Left lung (tissue), 10 donors: ENCODE measurements around the gene RAPGEF1. TPM values are rescaled to one million over a fixed set of nuclear protein-coding genes. Genes with fewer than 3 reads are reported as not detected.

Experiments used
- ATAC-seq: fragments of 200-7000 bp; cut with Tn5 transposase; one replicate; pipeline ENCODE4 v1.9.1; 2020; ENCODE audit warnings: moderate library complexity
- DNase-seq, 4 donors: peaks; one replicate each; pipeline ENCODE4 v3.0.0-alpha.2; 2013 to 2020
- H3K27ac ChIP-seq, 2 donors: fragments of 200-600 bp; sonication (generic) in 1 of 2; one replicate each; pipeline versions ENCODE4 v1.5.0 to v1.8.0; 2020 to 2021
- H3K27me3 ChIP-seq, 2 donors: fragments of 200-600 bp; sonication (generic) in 1 of 2; one replicate each; pipeline versions ENCODE4 v1.5.0 to v1.8.0; 2020 to 2021
- H3K36me3 ChIP-seq, 2 donors: fragments of 200-600 bp; sonication (generic) in 1 of 2; one replicate each; pipeline versions ENCODE4 v1.5.0 to v1.8.0; 2020 to 2021
- H3K4me1 ChIP-seq, 2 donors: fragments of 200-600 bp; one replicate each; pipeline ENCODE4 v1.8.0; 2021
- H3K4me3 ChIP-seq, 2 donors: fragments of 200-600 bp; sonication (generic) in 1 of 2; one replicate each; pipeline versions ENCODE4 v1.5.0 to v1.8.0; 2020 to 2021; ENCODE audit warnings: mild to moderate bottlenecking in 1 of 2
- H3K9me3 ChIP-seq, 2 donors: fragments of 200-600 bp; sonication (generic) in 1 of 2; one replicate each; pipeline versions ENCODE4 v1.5.0 to v1.8.0; 2020 to 2021
- intact Hi-C, 2 donors: fragments of 100-400 bp; cut with DNase I; formaldehyde crosslinking; loops; one replicate each; pipeline versions ENCODE4 v1.11.2 to v1.14.2; 2022
- polyA plus RNA-seq, 6 donors: library from polyadenylated mRNA; unstranded; fragments of 120-200 nt; gene quantifications; one replicate each; pipeline ENCODE4 v1.2.1, GENCODE V29; 2013; ENCODE audit not compliant: insufficient read length in 6 of 6
- total RNA-seq, 2 donors: library from RNA; stranded (reverse); fragmentation: NEBNext Ultra II Directional; extraction: Animal tissue kit (Norgen Biotek cat#: 25700); gene quantifications; one replicate each; pipeline ENCODE4 v1.2.1, GENCODE V29; 2021
- TF ChIP-seq, protein P1 (sequence below), 2 donors: fragments of 200-600 bp; sonication (generic) in 1 of 2; IDR thresholded peaks; one replicate each; pipeline versions ENCODE4 v1.5.0 to v1.8.0; 2021; ENCODE audit warnings: antibody characterized with exemption in 2 of 2
- donor health status: DM: no; HTN: yes; CAD: no.
- donor health status: DM: no; HTN: no; CAD: no.

RAPGEF1 gene
- total and polyA plus RNA-seq, 8 donors, result 37.5 to 112 (median 45.6) TPM

DNA sequence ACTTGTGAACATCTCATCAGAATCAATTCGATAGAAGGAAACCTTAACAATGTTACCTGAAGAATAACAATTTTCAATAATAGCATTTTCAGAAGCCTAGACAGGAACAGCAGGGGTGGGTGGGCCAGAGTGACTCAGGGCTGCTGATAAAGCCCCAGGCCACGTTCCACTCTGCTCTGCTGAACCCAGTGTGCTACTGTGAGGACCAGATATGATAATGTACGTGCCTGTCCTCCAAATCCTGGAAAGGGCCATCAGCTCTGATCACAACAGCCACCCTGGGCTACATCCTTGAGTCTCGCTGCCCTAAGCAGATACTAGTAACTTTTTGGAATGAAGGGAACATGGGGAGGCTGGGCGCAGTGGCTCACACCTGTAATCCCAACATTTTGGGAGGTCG, 103.3 kb downstream of the RAPGEF1 start:
- no peak overlapping the region for H3K4me3 ChIP-seq
- DNase-seq (no peak), ATAC-seq (no peak)
- no peaks in the 10 kb centered on the region for H3K9me3 ChIP-seq
- peak overlapping the region; percentile 82 to 91 for H3K27ac ChIP-seq
- intact Hi-C loops, result no loop called here
- peaks cover 0 to 29% of the 10 kb centered on the region in 2 donors for H3K36me3 ChIP-seq
- no peaks in the 10 kb centered on the region for H3K27me3 ChIP-seq
- TF ChIP-seq, protein P1, sequence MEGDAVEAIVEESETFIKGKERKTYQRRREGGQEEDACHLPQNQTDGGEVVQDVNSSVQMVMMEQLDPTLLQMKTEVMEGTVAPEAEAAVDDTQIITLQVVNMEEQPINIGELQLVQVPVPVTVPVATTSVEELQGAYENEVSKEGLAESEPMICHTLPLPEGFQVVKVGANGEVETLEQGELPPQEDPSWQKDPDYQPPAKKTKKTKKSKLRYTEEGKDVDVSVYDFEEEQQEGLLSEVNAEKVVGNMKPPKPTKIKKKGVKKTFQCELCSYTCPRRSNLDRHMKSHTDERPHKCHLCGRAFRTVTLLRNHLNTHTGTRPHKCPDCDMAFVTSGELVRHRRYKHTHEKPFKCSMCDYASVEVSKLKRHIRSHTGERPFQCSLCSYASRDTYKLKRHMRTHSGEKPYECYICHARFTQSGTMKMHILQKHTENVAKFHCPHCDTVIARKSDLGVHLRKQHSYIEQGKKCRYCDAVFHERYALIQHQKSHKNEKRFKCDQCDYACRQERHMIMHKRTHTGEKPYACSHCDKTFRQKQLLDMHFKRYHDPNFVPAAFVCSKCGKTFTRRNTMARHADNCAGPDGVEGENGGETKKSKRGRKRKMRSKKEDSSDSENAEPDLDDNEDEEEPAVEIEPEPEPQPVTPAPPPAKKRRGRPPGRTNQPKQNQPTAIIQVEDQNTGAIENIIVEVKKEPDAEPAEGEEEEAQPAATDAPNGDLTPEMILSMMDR (IDR thresholded peaks at IDR 0.05), result no peak
- peaks cover 12 to 49% of the 10 kb centered on the region in 2 donors for H3K4me1 ChIP-seq

DNA sequence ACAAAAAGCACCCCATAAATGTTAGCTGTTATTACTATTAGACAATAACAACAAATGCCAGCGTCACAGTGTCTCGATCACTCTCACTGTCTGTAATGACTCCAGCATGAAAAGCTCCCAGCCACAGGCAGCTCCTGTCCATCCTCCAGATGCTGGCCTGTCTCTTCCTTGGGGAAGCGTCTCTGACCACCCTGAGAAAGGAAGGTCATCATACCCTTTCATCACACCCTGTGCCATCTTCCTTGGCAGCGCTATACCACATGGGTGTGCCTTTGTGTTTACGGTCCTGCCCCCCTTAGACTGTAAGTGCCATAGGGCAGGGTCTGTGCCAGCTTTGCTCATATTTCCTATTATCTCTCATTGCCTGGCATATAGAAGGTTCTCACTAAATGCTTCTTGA, 104.0 kb downstream of the RAPGEF1 start:
- H3K27me3 ChIP-seq, result no peaks in the 10 kb centered on the region
- intact Hi-C loops, result no loop called here
- ATAC-seq (peak; percentile 13), DNase-seq (no peak)
- no peaks in the 10 kb centered on the region for H3K9me3 ChIP-seq
- TF ChIP-seq, protein P1 (IDR thresholded peaks at IDR 0.05), result no peak
- peaks cover 12 to 48% of the 10 kb centered on the region in 2 donors for H3K4me1 ChIP-seq
- H3K27ac ChIP-seq, result peak overlapping the region; percentile 82 to 91
- H3K4me3 ChIP-seq, result no peak overlapping the region
- H3K36me3 ChIP-seq, result peaks cover 0 to 25% of the 10 kb centered on the region in 2 donors

DNA sequence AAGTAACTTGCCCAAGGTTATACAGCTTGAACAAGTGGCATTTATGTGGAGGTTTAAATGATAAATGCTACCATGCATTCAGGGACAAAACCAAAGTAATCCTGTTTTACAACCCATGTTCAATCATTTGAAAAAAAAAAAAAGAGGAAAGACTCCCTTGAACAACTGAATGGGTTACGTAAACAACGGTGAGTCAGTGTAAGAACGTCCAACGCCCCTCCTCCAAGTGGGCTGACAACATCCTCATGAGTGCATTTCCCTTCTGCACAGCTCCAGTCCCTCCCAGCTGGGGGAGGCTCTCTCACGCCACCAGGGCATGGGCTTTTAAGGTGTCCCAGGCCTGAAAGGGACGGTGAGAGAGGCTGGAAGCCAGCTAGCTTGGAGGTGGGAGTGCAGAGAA, 104.6 kb downstream of the RAPGEF1 start:
- TF ChIP-seq, protein P1 (IDR thresholded peaks at IDR 0.05), result no peak
- peak in 3 of 4 donors; percentile 79 to 93 (median 90) for DNase-seq
- H3K27me3 ChIP-seq, result no peaks in the 10 kb centered on the region
- intact Hi-C loops, result no loop called here
- peaks cover 0 to 26% of the 10 kb centered on the region in 2 donors for H3K36me3 ChIP-seq
- peaks cover 12 to 48% of the 10 kb centered on the region in 2 donors for H3K4me1 ChIP-seq
- peak; percentile 99 for ATAC-seq
- peak overlapping the region; percentile 82 to 91 for H3K27ac ChIP-seq
- H3K4me3 ChIP-seq, result no peak overlapping the region
- no peaks in the 10 kb centered on the region for H3K9me3 ChIP-seq

DNA sequence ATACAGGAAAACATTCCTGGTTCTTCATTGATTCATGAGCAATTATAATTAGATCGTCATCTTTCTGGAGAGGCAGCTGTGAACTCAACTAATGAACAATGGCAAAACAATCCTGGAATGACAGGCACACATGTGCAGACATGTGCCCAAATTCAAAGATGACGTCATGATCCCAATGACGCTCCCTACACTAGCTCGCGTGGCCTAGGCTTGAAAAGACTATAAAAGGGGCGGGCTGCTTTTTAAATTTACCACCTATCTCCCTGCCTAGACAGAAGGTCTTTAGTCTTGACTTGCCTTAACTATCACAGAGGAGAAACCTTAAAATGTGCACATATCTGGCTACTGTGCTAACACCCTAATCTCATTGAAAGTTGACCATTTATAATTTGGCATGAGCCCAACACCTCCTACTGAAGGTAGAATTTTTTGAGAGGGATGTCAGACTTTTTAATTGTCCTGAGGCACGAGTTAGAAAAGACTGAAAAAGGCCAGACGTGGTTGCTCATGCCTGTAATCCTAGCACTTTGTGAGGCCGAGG, 106.3 kb downstream of the RAPGEF1 start:
- no peak for ATAC-seq
- intact Hi-C loops, result no loop called here
- no peak overlapping the region for H3K4me3 ChIP-seq
- H3K27me3 ChIP-seq, result no peaks in the 10 kb centered on the region
- no peak for DNase-seq
- no peaks in the 10 kb centered on the region for H3K9me3 ChIP-seq
- TF ChIP-seq, protein P1 (IDR thresholded peaks at IDR 0.05), result no peak
- no peak overlapping the region for H3K27ac ChIP-seq
- peaks cover 0 to 32% of the 10 kb centered on the region in 2 donors for H3K36me3 ChIP-seq
- H3K4me1 ChIP-seq, result peaks cover 12 to 62% of the 10 kb centered on the region in 2 donors

DNA sequence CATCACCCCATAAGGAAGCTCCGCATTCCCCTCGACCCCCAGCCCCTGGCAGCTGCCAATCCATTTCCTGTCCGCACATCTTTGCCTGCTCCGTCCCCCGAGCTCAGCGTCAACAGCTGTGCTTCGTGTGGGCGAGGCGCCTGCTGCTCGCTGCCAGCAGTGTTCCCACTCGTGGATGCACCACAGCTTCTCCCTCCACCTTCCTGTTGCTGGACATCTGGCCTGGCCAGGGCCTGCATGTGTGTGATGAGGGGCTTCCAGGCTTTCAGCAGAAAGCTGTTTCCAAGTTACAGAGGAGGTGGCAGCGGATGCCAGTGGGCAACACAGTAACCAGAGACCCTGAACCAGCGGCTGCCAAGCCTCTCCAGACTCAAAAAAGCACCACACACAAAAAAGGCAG, 108.6 kb downstream of the RAPGEF1 start:
- no peak for DNase-seq
- peaks cover 0 to 35% of the 10 kb centered on the region in 2 donors for H3K36me3 ChIP-seq
- TF ChIP-seq, protein P1 (IDR thresholded peaks at IDR 0.05), result no peak
- H3K4me1 ChIP-seq, result peaks cover 12 to 79% of the 10 kb centered on the region in 2 donors
- no peak for ATAC-seq
- H3K4me3 ChIP-seq, result no peak overlapping the region
- H3K27ac ChIP-seq, result no peak overlapping the region
- no peaks in the 10 kb centered on the region for H3K9me3 ChIP-seq
- intact Hi-C loops, result no loop called here
- H3K27me3 ChIP-seq, result no peaks in the 10 kb centered on the region
